Sciatic nerve (tissue), 2 donors: ENCODE data around the gene ATP1A2. TPM values are rescaled to one million over a fixed set of nuclear protein-coding genes. Genes with fewer than 3 reads are reported as not detected.
"Not testable (repeated sequence)": the region's sequence is repeated elsewhere in the genome, so short reads cannot be mapped to it uniquely, and the experiment has no call there.

ENCODE experiments used
- ATAC-seq: fragments of 200-7000 bp; cut with Tn5 transposase; one replicate; pipeline ENCODE4 v1.9.1; 2020; ENCODE audit warnings: mild to moderate bottlenecking, moderate library complexity
- DNase-seq: peaks from one replicate; pipeline ENCODE4 v3.0.0-alpha.2; 2020; ENCODE audit warnings: low spot score
- intact Hi-C: fragments of 100-400 bp; cut with DNase I; formaldehyde crosslinking; loops from one replicate; pipeline ENCODE4 v1.14.2; 2022
- total RNA-seq: library from RNA; stranded (reverse); fragmentation: NEBNext Ultra II Directional; extraction: Animal tissue kit (Norgen Biotek cat#: 25700); gene quantifications from one replicate; pipeline ENCODE4 v1.2.1, GENCODE V29; 2021
- donor health status: DM: no; HTN: no; CAD: no.
- donor health status: DM: no; HTN: no; CAD: no.

Gene ATP1A2
- total RNA-seq, 1 donor from 2014 or later: 136 TPM

DNA sequence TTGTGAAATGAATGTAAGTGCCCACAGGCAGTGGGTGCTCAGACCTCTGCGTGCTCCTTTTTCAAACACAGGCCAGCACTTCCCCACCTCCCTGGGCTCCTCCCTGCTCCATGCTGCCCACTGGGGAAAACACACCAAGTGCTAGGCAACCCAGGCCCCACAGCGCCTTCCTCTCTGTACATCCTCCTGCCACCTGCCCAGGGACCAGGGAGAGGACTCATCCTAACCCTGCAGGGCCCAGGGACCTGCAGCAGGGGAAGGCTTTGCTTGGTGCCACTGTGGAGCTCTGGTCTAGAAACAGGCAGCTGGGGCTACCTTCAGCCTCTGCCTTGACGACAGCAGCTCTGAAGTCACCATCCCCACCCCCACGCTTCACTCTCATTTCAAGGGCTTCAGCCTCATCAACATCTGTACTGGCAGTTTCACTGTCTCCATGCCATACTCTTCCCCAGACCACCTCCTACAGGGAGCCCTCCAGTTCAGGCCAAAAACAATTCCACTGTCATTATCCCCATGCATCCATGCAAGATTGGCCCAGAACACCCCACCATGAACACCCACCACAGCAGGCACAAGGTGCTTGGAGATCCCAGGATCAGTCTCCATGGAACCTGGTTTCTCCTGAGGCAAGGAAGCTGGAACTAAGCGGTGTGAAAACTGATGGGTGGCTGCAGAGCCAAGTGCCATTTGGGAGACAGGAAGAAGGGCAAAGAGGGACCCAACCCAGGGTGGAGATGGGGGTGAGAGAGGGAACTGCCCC is 18.2 kb upstream of the ATP1A2 start:
- intact Hi-C loops: loop anchor here (10.0 kb wide), 2 partner anchors 117 to 157 kb away; no protein-coding TSS in a partner anchor
- no peak for DNase-seq
- no peak for ATAC-seq

DNA sequence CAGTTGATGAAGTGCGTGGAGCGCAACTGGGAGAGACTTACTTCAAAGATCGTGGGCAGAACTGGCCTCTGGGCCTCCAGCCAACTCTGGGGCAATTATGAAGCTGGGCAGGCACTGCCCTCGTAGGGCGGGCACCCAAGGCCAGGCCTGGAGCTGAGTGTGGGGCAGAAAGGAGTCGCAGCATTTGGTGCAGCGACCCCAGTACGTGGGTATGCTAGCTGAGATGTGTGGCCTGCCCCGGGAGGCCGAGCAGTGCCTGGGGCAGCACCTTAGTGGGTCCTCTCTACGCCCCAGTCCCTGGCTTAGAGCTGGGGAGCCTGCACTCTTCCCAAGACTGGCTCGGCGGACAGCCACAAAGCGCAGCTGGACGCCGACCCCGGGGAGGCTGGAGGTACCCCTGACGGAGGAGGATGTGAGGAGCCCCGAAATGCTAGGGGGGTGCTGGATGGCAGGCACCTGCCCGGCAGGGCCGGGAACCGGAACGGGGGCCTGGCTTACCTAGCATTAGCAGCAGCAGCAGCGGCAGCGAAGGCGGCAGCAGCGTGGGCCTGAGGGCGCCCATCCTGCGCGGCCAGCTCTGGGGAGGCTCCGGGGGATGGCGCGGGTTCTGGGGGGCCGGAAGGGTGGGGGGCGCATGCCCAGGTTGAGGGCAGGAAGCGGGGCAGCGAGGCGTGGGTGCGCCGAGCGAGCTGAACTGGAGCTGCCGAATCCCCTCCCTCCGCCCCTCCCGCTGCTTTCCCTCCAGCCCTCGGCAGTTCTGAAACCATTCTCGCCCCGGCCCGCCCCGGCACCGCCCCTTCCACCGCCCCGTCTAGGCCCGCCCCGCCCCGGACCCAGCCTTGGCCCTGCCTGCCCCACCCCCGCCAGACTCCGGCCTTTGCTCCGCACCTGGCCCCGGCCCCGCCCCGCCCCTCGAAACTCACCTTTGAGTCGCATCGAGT is 17.4 kb upstream of the ATP1A2 start, which contains the start of gene IGSF8:
Gene IGSF8, minus strand, starts transcription at position 709 of the 941 bp plus-strand sequence. Its CDS starts 147 bp downstream, at position 562.
- intact Hi-C loops: loop anchor here (10.0 kb wide), 2 partner anchors 117 to 157 kb away; no protein-coding TSS in a partner anchor
- peak; percentile 96 for DNase-seq
- ATAC-seq: peak; percentile 54

DNA sequence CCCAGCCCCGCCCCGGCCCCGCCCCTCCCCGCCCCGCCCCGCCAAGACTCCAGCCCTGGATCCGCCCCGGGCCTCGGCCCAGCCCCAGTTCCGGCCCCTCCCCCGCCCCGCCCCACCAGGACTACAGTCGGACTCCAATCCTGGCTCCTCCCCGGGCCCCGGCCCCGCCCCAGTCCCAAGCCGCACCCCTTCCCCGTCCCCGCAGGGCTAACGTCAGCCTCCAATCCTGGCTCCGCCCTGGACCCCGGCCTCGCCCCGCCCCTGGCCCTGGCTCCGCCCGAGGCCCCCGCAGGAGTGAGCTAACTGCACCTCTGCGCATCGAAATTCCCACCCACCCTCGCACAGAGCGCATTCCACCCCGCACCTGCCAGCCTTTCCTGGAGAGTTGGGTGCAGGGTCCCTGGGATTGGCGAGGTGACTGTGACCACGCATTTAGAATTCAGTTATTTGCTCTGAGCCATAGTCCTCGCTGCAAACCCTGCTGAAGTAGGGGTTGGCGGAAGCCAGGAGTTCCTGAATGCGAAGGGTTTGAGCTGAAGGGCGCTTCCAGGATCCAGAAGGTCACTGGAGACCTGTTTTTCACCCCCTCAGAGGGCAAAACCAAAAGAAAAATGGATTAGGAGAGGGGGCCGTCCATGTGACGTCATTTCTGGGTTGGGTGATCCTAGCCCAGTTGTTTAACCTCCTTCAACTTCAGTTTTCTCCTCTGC is 16.6 kb upstream of the ATP1A2 start:
- intact Hi-C loops: loop anchor here (10.0 kb wide), 2 partner anchors 116 to 156 kb away; no protein-coding TSS in a partner anchor
- DNase-seq (peak; percentile 99), ATAC-seq (peak; percentile 91)

- intact Hi-C loops: loop anchor here (10.0 kb wide), 2 partner anchors 115 to 155 kb away; no protein-coding TSS in a partner anchor
These were observed 15.7 kb upstream of the ATP1A2 start for GRCh38 chr1:160099716-160100375.

DNA sequence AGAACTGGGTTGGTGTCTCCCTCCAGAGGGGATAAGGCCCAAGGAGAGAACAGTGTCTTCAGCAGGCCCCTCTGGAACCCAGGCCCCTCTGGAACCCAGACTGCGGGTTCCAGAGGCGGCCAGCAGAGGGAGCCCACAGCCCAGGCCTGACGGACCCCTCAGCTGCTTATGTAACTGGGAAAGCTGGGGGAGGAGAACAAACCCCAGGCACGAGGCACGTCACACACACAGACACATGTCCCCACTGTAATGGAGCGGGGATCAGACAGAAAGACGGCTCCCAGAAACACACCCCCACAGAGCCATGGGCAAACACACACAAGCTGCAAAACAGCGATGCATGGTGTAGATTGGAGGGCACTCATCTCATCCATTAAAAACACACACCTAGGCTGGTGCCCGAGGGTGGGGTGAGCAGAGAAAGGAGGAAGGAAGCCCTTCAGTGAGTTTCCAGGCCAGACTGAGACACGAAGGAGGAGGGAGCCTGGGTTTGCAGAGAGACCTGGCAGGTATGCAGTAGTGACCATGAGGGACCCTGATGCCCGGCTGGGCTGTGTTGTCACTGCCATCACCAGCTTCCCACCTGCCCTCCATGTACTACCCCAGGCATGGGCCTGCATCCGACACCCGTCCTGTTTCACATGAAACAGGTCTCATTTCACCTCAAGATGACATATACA is 14.4 kb upstream of the ATP1A2 start:
- ATAC-seq: peak; percentile 74
- DNase-seq: peak; percentile 90
- intact Hi-C loops: no loop called here

More at GRCh38 chr1:160099716-160100375, 15.7 kb upstream of the ATP1A2 start:
- no peak for ATAC-seq
- DNase-seq: no peak

- ATAC-seq (no peak), DNase-seq (no peak)
- intact Hi-C loops: no loop called here
These were observed 13.6 kb upstream of the ATP1A2 start for GRCh38 chr1:160101717-160102522.

DNA sequence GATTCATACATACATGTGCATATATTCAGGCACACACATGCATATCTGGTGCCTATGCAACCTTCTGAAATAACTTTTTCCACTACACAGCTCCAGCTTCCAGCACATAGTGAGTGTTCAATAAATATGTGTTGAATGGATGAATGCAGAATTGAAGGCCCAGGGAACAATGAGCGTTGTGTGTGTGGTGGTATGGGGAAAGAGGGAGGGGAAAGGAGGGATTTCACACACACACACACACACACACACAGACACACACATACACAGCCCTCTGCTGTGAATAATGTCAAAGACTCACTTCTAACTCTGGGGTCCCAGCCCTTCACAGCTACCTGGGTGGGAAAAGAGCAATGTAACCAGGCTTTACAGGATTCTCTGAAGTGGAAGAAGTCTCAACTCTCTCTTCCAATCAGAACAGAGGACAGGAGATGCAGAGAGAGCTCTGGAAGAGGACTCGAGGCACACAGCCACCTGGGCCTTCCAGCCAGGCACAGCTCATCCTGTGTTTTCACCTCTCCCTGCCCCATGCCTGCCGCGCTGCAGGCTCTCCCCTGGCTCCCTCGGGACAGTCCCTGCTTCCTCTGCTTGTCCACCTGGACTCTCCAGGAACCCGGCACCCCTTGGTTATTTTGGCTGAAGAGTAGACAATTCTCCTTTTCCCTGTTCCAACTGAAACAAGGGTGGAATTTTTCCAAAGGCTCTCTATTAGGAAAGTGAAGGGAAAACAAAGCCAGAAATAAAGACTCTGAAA is 11.7 kb upstream of the ATP1A2 start:
- DNase-seq (no peak), ATAC-seq (peak; percentile 1)
- intact Hi-C loops: no loop called here

DNA sequence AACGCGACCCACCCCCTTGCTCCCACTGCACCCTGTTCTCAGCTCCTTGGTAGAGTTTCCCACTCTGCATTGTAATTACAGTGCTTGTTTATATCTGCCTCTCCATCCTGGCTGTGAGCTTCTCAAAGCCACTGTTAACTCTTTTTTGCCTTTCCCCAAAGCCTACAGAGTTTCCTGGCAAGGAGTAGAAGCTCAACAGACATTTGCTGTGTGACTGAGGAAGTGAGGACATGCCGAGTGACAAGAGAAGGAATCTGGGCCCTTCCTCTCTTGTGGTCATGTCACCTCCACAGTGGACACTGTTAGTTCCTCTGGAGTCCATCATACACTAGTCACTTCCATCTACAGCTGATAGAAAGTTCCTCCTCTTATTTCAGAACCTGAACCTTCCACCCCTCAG is 11.1 kb upstream of the ATP1A2 start:
- DNase-seq (no peak), ATAC-seq (no peak)
- intact Hi-C loops: no loop called here

DNA sequence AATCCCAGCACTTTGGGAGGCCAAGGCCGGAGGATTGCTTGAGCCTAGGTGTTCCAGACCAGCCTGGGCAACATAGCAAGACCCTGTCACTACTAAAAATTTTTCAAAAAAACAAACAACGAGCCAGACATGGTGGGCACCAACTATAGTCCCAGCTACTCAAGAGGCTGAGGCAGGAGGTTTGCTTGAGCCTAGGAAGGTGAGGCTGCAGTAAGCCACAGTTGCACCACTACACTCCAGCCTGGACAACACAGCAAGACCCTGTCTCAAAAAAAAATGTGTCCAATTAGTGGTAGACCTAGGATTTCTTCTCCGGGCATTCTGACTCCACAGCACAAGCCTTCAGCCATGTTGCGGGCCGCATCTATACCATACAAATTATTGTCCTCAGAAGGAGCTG is 10.4 kb upstream of the ATP1A2 start:
- no peak for ATAC-seq
- intact Hi-C loops: no loop called here

DNA sequence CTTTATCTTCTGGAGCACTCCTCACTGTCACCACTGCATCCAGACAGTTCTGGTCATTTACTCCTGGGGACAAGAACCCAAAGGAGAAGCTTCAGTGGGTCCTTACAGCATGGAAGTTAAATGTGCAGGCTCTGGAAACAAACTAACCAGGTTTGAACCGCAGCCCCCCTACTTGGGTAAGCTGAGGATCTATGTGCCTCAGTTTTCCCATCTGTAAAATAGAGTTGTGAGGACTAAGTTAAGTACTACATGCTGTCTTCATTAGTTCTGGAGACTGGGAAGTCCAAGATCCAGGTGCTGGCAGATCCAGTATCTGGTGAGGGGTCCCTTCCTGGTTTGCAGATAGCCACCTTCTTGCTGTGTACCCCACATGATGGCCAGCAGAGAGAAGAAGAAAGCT is 8.0 kb upstream of the ATP1A2 start:
- intact Hi-C loops: no loop called here
- ATAC-seq (no peak), DNase-seq (no peak)

More for the DNA sequence above, 10.4 kb upstream of the ATP1A2 start:
- no peak for DNase-seq

GRCh38 chr1:160108888-160109662 is 6.5 kb upstream of the ATP1A2 start:
- ATAC-seq (peak; percentile 80), DNase-seq (no peak)
- intact Hi-C loops: no loop called here

- ATAC-seq (no peak), DNase-seq (no peak)
- intact Hi-C loops: no loop called here
These were observed 5.9 kb upstream of the ATP1A2 start for GRCh38 chr1:160109686-160110085.

DNA sequence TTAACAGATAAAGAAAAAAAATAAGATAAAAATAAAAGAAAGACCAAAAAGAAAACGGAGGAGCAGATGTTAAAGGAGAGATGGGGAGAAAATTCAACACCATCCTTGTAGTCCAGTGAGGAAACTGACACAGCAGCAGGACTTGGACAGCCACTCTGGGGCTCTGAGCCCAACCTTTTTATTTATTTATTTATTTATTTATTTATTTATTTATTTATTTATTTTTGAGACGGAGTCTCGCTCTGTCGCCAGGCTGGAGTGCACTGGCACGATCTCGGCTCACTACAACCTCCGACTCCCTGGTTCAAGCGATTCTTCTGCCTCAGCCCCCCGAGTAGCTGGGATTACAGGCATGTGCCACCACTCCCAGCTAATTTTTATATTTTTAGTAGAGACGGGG is 4.1 kb upstream of the ATP1A2 start:
- DNase-seq, intact Hi-C loops, ATAC-seq: not testable (repeated sequence)

GRCh38 chr1:160112357-160112756 is 3.2 kb upstream of the ATP1A2 start:
- intact Hi-C loops: no loop called here
- DNase-seq (no peak), ATAC-seq (peak; percentile 57)

DNA sequence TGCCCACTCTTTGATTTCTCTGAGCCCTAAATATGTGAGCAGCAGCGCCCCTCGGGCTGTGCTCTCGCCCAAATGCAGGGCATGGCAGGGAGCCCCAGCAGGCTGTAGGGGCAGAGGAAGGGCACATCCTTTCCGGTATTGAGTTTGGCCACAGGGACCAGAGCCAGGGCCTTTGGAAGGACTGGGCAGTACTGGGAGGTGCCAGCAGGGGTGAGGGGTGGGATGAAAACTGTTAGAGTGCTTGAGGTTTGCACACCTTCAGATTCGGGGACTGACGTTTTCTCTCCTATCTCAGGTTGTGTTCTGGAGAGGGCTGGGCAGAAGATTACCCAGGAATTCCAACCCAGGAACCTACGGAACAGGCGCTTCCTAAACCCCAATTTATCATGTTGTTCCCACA is 2.2 kb upstream of the ATP1A2 start:
- intact Hi-C loops: no loop called here
- ATAC-seq: no peak

DNA sequence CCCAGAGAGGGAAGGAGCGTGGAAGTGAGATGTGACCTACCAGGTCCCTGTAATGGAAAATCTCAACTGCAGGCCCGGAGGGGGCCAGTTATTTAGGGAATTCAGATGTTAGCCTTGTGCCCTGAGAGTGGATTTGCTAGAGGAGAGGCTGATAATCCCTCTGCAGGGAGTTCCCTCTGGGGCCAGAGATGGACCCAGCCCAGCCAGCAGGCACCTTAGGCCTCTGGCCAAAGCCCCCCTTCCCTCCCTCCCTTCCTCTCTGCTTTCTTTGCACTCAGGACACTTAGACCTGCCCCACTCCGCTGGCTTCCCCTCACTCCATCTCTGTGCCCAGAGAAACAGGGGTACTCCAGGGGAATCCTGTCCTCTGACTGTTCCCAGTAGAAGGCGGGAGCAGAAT is 1.5 kb upstream of the ATP1A2 start:
- DNase-seq (no peak), ATAC-seq (no peak)
- intact Hi-C loops: no loop called here

More for the DNA sequence above, 2.2 kb upstream of the ATP1A2 start:
- DNase-seq: no peak
